DND-41 (cell line): ENCODE data around the gene PAM.
"Not testable (repeated sequence)": the region's sequence is repeated elsewhere in the genome, so short reads cannot be mapped to it uniquely, and the experiment has no call there.

Experiments used
- EZH2 ChIP-seq: IDR thresholded peaks from 3 replicates; pipeline ENCODE4 v1.6.1; 2012; ENCODE audit warnings: borderline replicate concordance, low read depth, mild to moderate bottlenecking, moderate library complexity, low read length, inconsistent platforms; ENCODE audit not compliant: severe bottlenecking
- TF ChIP-seq, protein P1 (sequence below): IDR thresholded peaks from 2 replicates; pipeline ENCODE4 v1.5.1; 2012; ENCODE audit warnings: borderline replicate concordance, low read length, moderate library complexity, mild to moderate bottlenecking; ENCODE audit not compliant: poor library complexity, severe bottlenecking; ENCODE audit errors: extremely low read depth

DNA sequence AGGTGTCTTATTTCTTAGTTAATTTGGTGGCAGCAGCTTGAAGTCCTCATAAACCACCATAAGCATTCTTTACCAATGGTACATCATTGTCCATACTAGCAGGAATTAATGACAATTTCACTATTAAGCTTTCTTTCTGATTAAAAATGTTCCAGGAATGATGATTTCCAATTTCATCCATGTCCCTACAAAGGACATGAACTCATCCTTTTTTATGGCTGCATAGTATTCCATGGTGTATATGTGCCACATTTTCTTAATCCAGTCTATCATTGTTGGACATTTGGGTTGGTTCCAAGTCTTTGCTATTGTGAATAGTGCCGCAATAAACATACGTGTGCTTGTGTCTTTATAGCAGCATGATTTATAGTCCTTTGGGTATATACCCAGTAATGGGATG lies 152.0 kb downstream of the PAM start:
- TF ChIP-seq, protein P1, sequence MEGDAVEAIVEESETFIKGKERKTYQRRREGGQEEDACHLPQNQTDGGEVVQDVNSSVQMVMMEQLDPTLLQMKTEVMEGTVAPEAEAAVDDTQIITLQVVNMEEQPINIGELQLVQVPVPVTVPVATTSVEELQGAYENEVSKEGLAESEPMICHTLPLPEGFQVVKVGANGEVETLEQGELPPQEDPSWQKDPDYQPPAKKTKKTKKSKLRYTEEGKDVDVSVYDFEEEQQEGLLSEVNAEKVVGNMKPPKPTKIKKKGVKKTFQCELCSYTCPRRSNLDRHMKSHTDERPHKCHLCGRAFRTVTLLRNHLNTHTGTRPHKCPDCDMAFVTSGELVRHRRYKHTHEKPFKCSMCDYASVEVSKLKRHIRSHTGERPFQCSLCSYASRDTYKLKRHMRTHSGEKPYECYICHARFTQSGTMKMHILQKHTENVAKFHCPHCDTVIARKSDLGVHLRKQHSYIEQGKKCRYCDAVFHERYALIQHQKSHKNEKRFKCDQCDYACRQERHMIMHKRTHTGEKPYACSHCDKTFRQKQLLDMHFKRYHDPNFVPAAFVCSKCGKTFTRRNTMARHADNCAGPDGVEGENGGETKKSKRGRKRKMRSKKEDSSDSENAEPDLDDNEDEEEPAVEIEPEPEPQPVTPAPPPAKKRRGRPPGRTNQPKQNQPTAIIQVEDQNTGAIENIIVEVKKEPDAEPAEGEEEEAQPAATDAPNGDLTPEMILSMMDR = not testable (repeated sequence)
- TF ChIP-seq EZH2 = not testable (repeated sequence)
